Smooth muscle cell (in vitro differentiated cells): ENCODE data around the gene PRKAR1B. TPM values are rescaled to one million over a fixed set of nuclear protein-coding genes. Genes with fewer than 3 reads are reported as not detected.

ENCODE experiments used
- DNase-seq: peaks from one replicate; lab custom pipeline; 2025; ENCODE audit not compliant: unreplicated experiment; lab: John Stamatoyannopoulos, UW
- H2AFZ ChIP-seq: fragments of 200-600 bp; sonication (generic); 2 replicates; pipeline ENCODE4 v1.6.0; 2016; ENCODE audit warnings: antibody characterized with exemption, low read depth, mild to moderate bottlenecking
- H3F3A ChIP-seq: fragments of 200-600 bp; sonication (generic); 2 replicates; pipeline ENCODE4 v1.6.0; 2017; ENCODE audit warnings: antibody characterized with exemption, low read depth
- H3K27ac ChIP-seq: fragments of 200-600 bp; sonication (generic); 2 replicates; pipeline ENCODE4 v1.5.1; 2016; ENCODE audit warnings: low read depth, mild to moderate bottlenecking
- H3K27me3 ChIP-seq: fragments of 200-600 bp; sonication (generic); 2 replicates; pipeline ENCODE4 v1.6.1; 2016; ENCODE audit warnings: low read depth, mild to moderate bottlenecking
- H3K36me3 ChIP-seq: fragments of 200-600 bp; sonication (generic); 2 replicates; pipeline ENCODE4 v1.5.1; 2016; ENCODE audit warnings: low read depth
- H3K4me1 ChIP-seq: fragments of 200-600 bp; sonication (generic); 2 replicates; pipeline ENCODE4 v1.5.1; 2016; ENCODE audit warnings: low read depth
- H3K4me2 ChIP-seq: fragments of 200-600 bp; sonication (generic); 2 replicates; pipeline ENCODE4 v1.6.0; 2016; ENCODE audit warnings: mild to moderate bottlenecking
- H3K4me3 ChIP-seq: fragments of 200-600 bp; sonication (generic); 2 replicates; pipeline ENCODE4 v1.5.1; 2016; ENCODE audit warnings: mild to moderate bottlenecking
- H3K79me2 ChIP-seq: fragments of 200-600 bp; sonication (generic); 2 replicates; pipeline ENCODE4 v1.6.0; 2016; ENCODE audit warnings: low read depth, mild to moderate bottlenecking
- H3K9ac ChIP-seq: fragments of 200-600 bp; sonication (generic); 2 replicates; pipeline ENCODE4 v1.6.0; 2016; ENCODE audit warnings: low read depth
- H3K9me3 ChIP-seq: fragments of 200-600 bp; sonication (generic); replicated peaks from 2 replicates; pipeline ENCODE4 v1.5.1; 2016; ENCODE audit warnings: low read depth
- H4K20me1 ChIP-seq: fragments of 200-600 bp; sonication (generic); 2 replicates; pipeline ENCODE4 v1.6.0; 2016; ENCODE audit warnings: low read depth
- CTCF ChIP-seq: fragments of 200-600 bp; sonication (generic); IDR thresholded peaks from 2 replicates; pipeline ENCODE4 v1.5.1; 2017; ENCODE audit warnings: borderline replicate concordance, mild to moderate bottlenecking, antibody characterized with exemption; ENCODE audit not compliant: insufficient read depth, poor library complexity, severe bottlenecking
- WGBS: methylation state at CpG from one replicate; pipeline ENCODE4 v1.1.7; 2016; ENCODE audit warnings: low lambda C conversion rate; 5-methylcytosine and 5-hydroxymethylcytosine counted together
- polyA plus RNA-seq: library from polyadenylated mRNA; unstranded; fragments of >200 nt; fragmentation: Nextera tagmentation; extraction: Ambion mirVana; gene quantifications from 2 replicates; pipeline ENCODE4 v1.2.1, GENCODE V29; 2016
- total RNA-seq: library from RNA; depleted of rRNA; stranded (reverse); fragments of >200 nt; gene quantifications from 2 replicates; pipeline ENCODE4 v1.2.3, GENCODE V29; 2014

Gene PRKAR1B
- total and polyA plus RNA-seq, 2 experiments from 2014 or later = 5.3 to 10.1 TPM

GRCh38 chr7:712381-713138 lies 14.5 kb downstream of the PRKAR1B start:
- H3K9ac ChIP-seq = no peak overlapping the region
- H3K79me2 ChIP-seq = no peaks in the 10 kb centered on the region
- no peak overlapping the region for H3K27ac ChIP-seq
- no peaks in the 10 kb centered on the region for H3F3A ChIP-seq
- H3K36me3 ChIP-seq = no peaks in the 10 kb centered on the region
- DNase-seq = no peak
- 24% methylated on average over 35 of the region's 74 CpGs for WGBS
- H3K4me1 ChIP-seq = no peaks in the 10 kb centered on the region
- peak overlapping the region; percentile 86 for H3K4me2 ChIP-seq
- H3K4me3 ChIP-seq = peak overlapping the region; percentile 62
- no peaks in the 10 kb centered on the region for H3K9me3 ChIP-seq
- peak overlapping the region; percentile 75 for H2AFZ ChIP-seq
- no peaks in the 10 kb centered on the region for H3K27me3 ChIP-seq
- no peaks in the 10 kb centered on the region for H4K20me1 ChIP-seq
- no peak for TF ChIP-seq CTCF

- H3K27me3 ChIP-seq = no peaks in the 10 kb centered on the region
- no peak overlapping the region for H3K9ac ChIP-seq
- H3F3A ChIP-seq = no peaks in the 10 kb centered on the region
- no peak overlapping the region for H3K27ac ChIP-seq
- no peaks in the 10 kb centered on the region for H3K9me3 ChIP-seq
- H3K79me2 ChIP-seq = no peaks in the 10 kb centered on the region
- no peak for DNase-seq
- no peaks in the 10 kb centered on the region for H3K36me3 ChIP-seq
- peak overlapping the region; percentile 62 for H3K4me3 ChIP-seq
- H4K20me1 ChIP-seq = no peaks in the 10 kb centered on the region
- WGBS = 11% methylated on average over 9 of the region's 44 CpGs
- H3K4me1 ChIP-seq = no peaks in the 10 kb centered on the region
- no peak for TF ChIP-seq CTCF
- H3K4me2 ChIP-seq = peak overlapping the region; percentile 86
- peak overlapping the region; percentile 75 for H2AFZ ChIP-seq
These were observed 15.1 kb downstream of the PRKAR1B start for GRCh38 chr7:711922-712380.

GRCh38 chr7:711093-711921 lies 15.8 kb downstream of the PRKAR1B start:
- 92% methylated on average over 44 of the region's 45 CpGs for WGBS
- H3K27me3 ChIP-seq = no peaks in the 10 kb centered on the region
- H2AFZ ChIP-seq = no peak overlapping the region
- peak overlapping the region; percentile 86 for H3K4me2 ChIP-seq
- H3K4me1 ChIP-seq = no peaks in the 10 kb centered on the region
- no peak overlapping the region for H3K27ac ChIP-seq
- H3K9ac ChIP-seq = no peak overlapping the region
- H3K79me2 ChIP-seq = no peaks in the 10 kb centered on the region
- H3K9me3 ChIP-seq = no peaks in the 10 kb centered on the region
- peak overlapping the region; percentile 62 for H3K4me3 ChIP-seq
- H4K20me1 ChIP-seq = no peaks in the 10 kb centered on the region
- no peak for TF ChIP-seq CTCF
- no peaks in the 10 kb centered on the region for H3K36me3 ChIP-seq
- DNase-seq = no peak
- H3F3A ChIP-seq = no peaks in the 10 kb centered on the region
